B cell (primary cell): ENCODE data around the gene CCDC192. TPM values are rescaled to one million over a fixed set of nuclear protein-coding genes. Genes with fewer than 3 reads are reported as not detected.

Experiments used
- ATAC-seq: fragments of 200-7000 bp; cut with Tn5 transposase; one replicate; pipeline ENCODE4 v1.10.0; 2021; ENCODE audit warnings: low read depth, mild to moderate bottlenecking, moderate number of reproducible peaks, moderate library complexity
- CTCF ChIA-PET: fragments of 350-600 bp; sonication (Branson Sonifier 250); formaldehyde crosslinking; loops from one replicate; lab custom pipeline; 2021; ENCODE audit warnings: antibody characterized with exemption, inconsistent platforms; lab: Charles Lee
- POLR2A ChIA-PET: fragments of 350-600 bp; sonication (Branson Sonifier 250); formaldehyde crosslinking; loops from one replicate; lab custom pipeline; 2021; ENCODE audit warnings: antibody characterized with exemption; lab: Charles Lee
- DNase-seq: peaks from one replicate; pipeline ENCODE4 v3.0.0; 2013
- H2AFZ ChIP-seq: 2 replicates; pipeline ENCODE4 v1.6.1; 2012; ENCODE audit warnings: mild to moderate bottlenecking, low read depth, low read length; ENCODE audit not compliant: insufficient read depth, poor library complexity, severe bottlenecking
- H3K27ac ChIP-seq, 2 donors: 1 replicate in 1 of 2; 2 replicates in 1 of 2; pipeline ENCODE4 v1.5.1; 2012 to 2013; ENCODE audit warnings: low read length in 2 of 2, mild to moderate bottlenecking in 2 of 2, moderate library complexity in 1 of 2
- H3K27me3 ChIP-seq, 4 experiments: fragments of 200-600 bp in 1 of 4; sonication (generic) in 1 of 4; replicated peaks in 1 of 4; 1 replicate in 2 of 4; 2 replicates in 2 of 4; pipeline versions ENCODE4 v1.6.1 to v1.7.0; 2013 to 2016; ENCODE audit warnings: low read length in 3 of 4, mild to moderate bottlenecking in 2 of 4, mixed read lengths in 1 of 4, moderate library complexity in 1 of 4; ENCODE audit not compliant: insufficient read depth in 4 of 4, control insufficient read depth in 3 of 4; ENCODE audit errors: control extremely low read depth in 1 of 4
- H3K36me3 ChIP-seq, 2 experiments: replicated peaks in 1 of 2; 1 replicate in 1 of 2; 2 replicates in 1 of 2; pipeline versions ENCODE4 v1.6.1 to v1.7.1; 2013; ENCODE audit warnings: low read length in 1 of 2; ENCODE audit not compliant: insufficient read depth in 2 of 2, control insufficient read depth in 1 of 2; ENCODE audit errors: control extremely low read depth in 1 of 2, extremely low read depth in 1 of 2
- H3K4me1 ChIP-seq, 2 donors: fragments of 200-600 bp in 1 of 2; sonication (generic) in 1 of 2; 1 replicate in 1 of 2; 2 replicates in 1 of 2; pipeline versions ENCODE4 v1.5.1 to v1.6.1; 2013 to 2017; ENCODE audit warnings: low read length in 2 of 2; ENCODE audit not compliant: control insufficient read depth in 2 of 2, insufficient read depth in 2 of 2
- H3K4me2 ChIP-seq: replicated peaks from 2 replicates; pipeline ENCODE3; 2012; ENCODE audit warnings: mild to moderate bottlenecking, low read depth, low read length; ENCODE audit not compliant: poor library complexity, severe bottlenecking
- H3K4me3 ChIP-seq, 5 experiments: fragments of 200-600 bp in 1 of 5; sonication (generic) in 1 of 5; 1 replicate in 3 of 5; 2 replicates in 2 of 5; pipeline versions ENCODE4 v1.5.1 to v1.7.0; 2011 to 2016; ENCODE audit warnings: low read length in 4 of 5, mild to moderate bottlenecking in 4 of 5, low read depth in 2 of 5, control low read depth in 1 of 5, moderate library complexity in 1 of 5; ENCODE audit not compliant: insufficient read depth in 1 of 5; ENCODE audit errors: control extremely low read depth in 1 of 5, extremely low read depth in 1 of 5
- H3K79me2 ChIP-seq: fragments of 200-600 bp; sonication (generic); one replicate; pipeline ENCODE4 v1.6.0; 2016; ENCODE audit warnings: low read length; ENCODE audit not compliant: control insufficient read depth, insufficient read depth
- H3K9ac ChIP-seq: fragments of 200-600 bp; sonication (generic); 2 replicates; pipeline ENCODE4 v1.6.1; 2017; ENCODE audit warnings: mild to moderate bottlenecking, low read length, moderate library complexity
- H3K9me3 ChIP-seq, 3 donors: one replicate each; pipeline versions ENCODE4 v1.6.1 to v1.7.1; 2013; ENCODE audit warnings: low read length in 2 of 3; ENCODE audit not compliant: control insufficient read depth in 2 of 3, insufficient read depth in 1 of 3; ENCODE audit errors: control extremely low read depth in 1 of 3
- H4K20me1 ChIP-seq: 2 replicates; pipeline ENCODE4 v1.6.0; 2012; ENCODE audit warnings: mild to moderate bottlenecking, low read length; ENCODE audit not compliant: insufficient read depth, control insufficient read depth, poor library complexity, severe bottlenecking
- H3K27ac Mint-ChIP-seq: one replicate; pipeline ENCODE4 v1.8.0; 2021; ENCODE audit warnings: mixed read lengths
- H3K27me3 Mint-ChIP-seq: one replicate; pipeline ENCODE4 v1.8.0; 2021; ENCODE audit warnings: mixed read lengths
- H3K4me1 Mint-ChIP-seq: one replicate; pipeline ENCODE4 v1.8.0; 2021; ENCODE audit warnings: mixed read lengths
- H3K4me3 Mint-ChIP-seq: one replicate; pipeline ENCODE4 v1.8.0; 2021; ENCODE audit warnings: mixed read lengths
- H3K9me3 Mint-ChIP-seq: one replicate; pipeline ENCODE4 v1.8.0; 2022; ENCODE audit warnings: mixed read lengths; ENCODE audit not compliant: insufficient read depth
- EZH2 ChIP-seq: IDR thresholded peaks from 2 replicates; pipeline ENCODE4 v1.6.1; 2012; ENCODE audit warnings: borderline replicate concordance, low read depth, mild to moderate bottlenecking, moderate library complexity, low read length; ENCODE audit not compliant: insufficient read depth, poor library complexity, severe bottlenecking
- WGBS: methylation state at CpG from one replicate; pipeline ENCODE4 v1.1.5; 2013; ENCODE audit warnings: missing lambda C conversion rate; ENCODE audit not compliant: insufficient coverage; 5-methylcytosine and 5-hydroxymethylcytosine counted together
- intact Hi-C: fragments of 100-400 bp; cut with micrococcal nuclease; formaldehyde crosslinking; loops from one replicate; pipeline ENCODE4 v1.10.0; 2022
- polyA plus RNA-seq: library from polyadenylated mRNA; depleted of rRNA; stranded (reverse); fragments of >200 nt; gene quantifications from 2 replicates; pipeline ENCODE4 v1.2.3, GENCODE V29; 2012
- total RNA-seq, 2 donors: library from RNA; stranded (reverse); fragments of 120-200 nt in 1 of 2; gene quantifications; 1 replicate in 1 of 2; 2 replicates in 1 of 2; pipeline versions ENCODE4 v1.2.3 to v1.2.4, GENCODE V29; 2013 to 2022
- TF ChIP-seq, protein P1 (sequence below): fragments of 200-600 bp; IDR thresholded peaks from one replicate; pipeline ENCODE4 v1.8.0; 2022; ENCODE audit warnings: antibody characterized with exemption, mild to moderate bottlenecking

Gene CCDC192
- total and polyA plus RNA-seq, 2 donors (not counting 1 experiment from before 2014, with no cell fraction given), result not detected

DNA sequence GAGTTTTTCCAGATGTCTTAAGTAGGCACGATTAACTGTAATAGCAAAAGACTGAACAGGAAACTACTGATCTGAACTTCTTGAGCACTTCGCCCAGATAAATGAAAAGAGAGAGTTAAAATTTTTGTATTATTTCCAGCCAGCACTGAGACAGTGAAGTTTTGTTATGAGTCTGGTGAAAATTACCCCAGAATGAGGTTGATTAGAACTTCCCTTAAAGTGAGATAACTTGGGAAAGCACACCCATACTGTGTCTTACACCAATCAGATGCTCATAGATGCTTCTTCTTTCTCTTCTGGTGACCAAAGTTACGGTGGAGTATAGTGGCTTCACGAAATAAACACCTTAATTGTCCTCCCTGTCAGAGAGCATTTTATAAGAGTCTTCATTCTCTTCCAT, 248.6 kb downstream of the CCDC192 start:
- H3K27ac Mint-ChIP-seq, result no peak overlapping the region
- ATAC-seq (no peak), DNase-seq (no peak)
- ChIA-PET CTCF (no interaction called here), POLR2A (no interaction called here)
- Histone ChIP-seq H3K27ac (no peak overlapping the region), H2AFZ (no peak overlapping the region), H3K4me3 (no peak overlapping the region), H3K4me1 (no peaks in the 10 kb centered on the region), H4K20me1 (no peaks in the 10 kb centered on the region), H3K36me3 (peaks cover 0 to 7% of the 10 kb centered on the region in 2 experiments), H3K9ac (no peak overlapping the region), H3K9me3 (no peaks in the 10 kb centered on the region), H3K79me2 (no peaks in the 10 kb centered on the region), H3K4me2 (no peak overlapping the region), H3K27me3 (no peaks in the 10 kb centered on the region)
- 80% methylated on average over 1 of the region's 4 CpGs for WGBS
- no peaks in the 10 kb centered on the region for H3K4me1 Mint-ChIP-seq
- no peaks in the 10 kb centered on the region for H3K9me3 Mint-ChIP-seq
- H3K4me3 Mint-ChIP-seq, result no peak overlapping the region
- intact Hi-C loops, result no loop called here
- H3K27me3 Mint-ChIP-seq, result no peaks in the 10 kb centered on the region
- TF ChIP-seq, protein P1, sequence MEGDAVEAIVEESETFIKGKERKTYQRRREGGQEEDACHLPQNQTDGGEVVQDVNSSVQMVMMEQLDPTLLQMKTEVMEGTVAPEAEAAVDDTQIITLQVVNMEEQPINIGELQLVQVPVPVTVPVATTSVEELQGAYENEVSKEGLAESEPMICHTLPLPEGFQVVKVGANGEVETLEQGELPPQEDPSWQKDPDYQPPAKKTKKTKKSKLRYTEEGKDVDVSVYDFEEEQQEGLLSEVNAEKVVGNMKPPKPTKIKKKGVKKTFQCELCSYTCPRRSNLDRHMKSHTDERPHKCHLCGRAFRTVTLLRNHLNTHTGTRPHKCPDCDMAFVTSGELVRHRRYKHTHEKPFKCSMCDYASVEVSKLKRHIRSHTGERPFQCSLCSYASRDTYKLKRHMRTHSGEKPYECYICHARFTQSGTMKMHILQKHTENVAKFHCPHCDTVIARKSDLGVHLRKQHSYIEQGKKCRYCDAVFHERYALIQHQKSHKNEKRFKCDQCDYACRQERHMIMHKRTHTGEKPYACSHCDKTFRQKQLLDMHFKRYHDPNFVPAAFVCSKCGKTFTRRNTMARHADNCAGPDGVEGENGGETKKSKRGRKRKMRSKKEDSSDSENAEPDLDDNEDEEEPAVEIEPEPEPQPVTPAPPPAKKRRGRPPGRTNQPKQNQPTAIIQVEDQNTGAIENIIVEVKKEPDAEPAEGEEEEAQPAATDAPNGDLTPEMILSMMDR, result no peak
- TF ChIP-seq EZH2, result no peak

DNA sequence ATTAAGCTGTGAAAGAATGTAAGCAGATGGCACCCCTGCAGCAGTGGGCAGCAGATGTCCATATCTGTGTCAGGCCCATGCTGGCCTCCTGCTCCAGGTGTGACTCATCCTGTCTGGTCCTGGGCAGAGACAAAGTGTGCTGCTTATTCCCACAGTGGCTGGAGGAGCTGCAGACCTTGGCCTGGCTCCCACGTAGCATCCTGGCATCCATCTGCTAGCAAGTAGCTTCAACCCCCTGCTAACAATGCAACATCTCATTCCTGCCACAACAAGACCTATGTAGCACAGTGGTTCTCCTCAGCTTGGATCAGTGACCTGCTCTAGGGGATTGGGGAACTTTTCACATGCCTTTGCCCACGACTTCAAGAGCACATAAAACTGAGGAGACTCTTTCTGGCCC, 254.0 kb downstream of the CCDC192 start:
- Mint-ChIP-seq H3K9me3 (no peaks in the 10 kb centered on the region), H3K27me3 (no peaks in the 10 kb centered on the region), H3K4me1 (peaks cover 20% of the 10 kb centered on the region), H3K4me3 (no peak overlapping the region), H3K27ac (no peak overlapping the region)
- H3K36me3 ChIP-seq, result no peaks in the 10 kb centered on the region
- H3K9me3 ChIP-seq, result no peaks in the 10 kb centered on the region
- no peaks in the 10 kb centered on the region for H3K79me2 ChIP-seq
- POLR2A ChIA-PET, result no interaction called here
- H4K20me1 ChIP-seq, result no peaks in the 10 kb centered on the region
- no peak overlapping the region for H3K4me3 ChIP-seq
- CTCF ChIA-PET, result no interaction called here
- ATAC-seq, result no peak
- H2AFZ ChIP-seq, result no peak overlapping the region
- H3K9ac ChIP-seq, result no peak overlapping the region
- peaks cover 5 to 10% of the 10 kb centered on the region in 2 donors for H3K4me1 ChIP-seq
- WGBS, result 0% methylated on average over 1 of the region's 2 CpGs
- intact Hi-C loops, result no loop called here
- DNase-seq, result no peak
- TF ChIP-seq EZH2, result no peak
- TF ChIP-seq, protein P1, result no peak
- H3K27me3 ChIP-seq, result no peaks in the 10 kb centered on the region
- no peak overlapping the region for H3K27ac ChIP-seq
- no peak overlapping the region for H3K4me2 ChIP-seq
